Non-pigmented ciliary epithelial cell (primary cell): Measurements from ENCODE around the gene GLRA3.
A peak's percentile ranks its signal among the peaks of the same experiment; 100 is the strongest.
"Not testable (repeated sequence)": the region's sequence is repeated elsewhere in the genome, so short reads cannot be mapped to it uniquely, and the experiment has no call there.

Source experiments
- DNase-seq: peaks from one replicate; pipeline ENCODE4 v3.0.0-alpha.2; 2010; ENCODE audit warnings: low read depth

GLRA3 gene

DNA sequence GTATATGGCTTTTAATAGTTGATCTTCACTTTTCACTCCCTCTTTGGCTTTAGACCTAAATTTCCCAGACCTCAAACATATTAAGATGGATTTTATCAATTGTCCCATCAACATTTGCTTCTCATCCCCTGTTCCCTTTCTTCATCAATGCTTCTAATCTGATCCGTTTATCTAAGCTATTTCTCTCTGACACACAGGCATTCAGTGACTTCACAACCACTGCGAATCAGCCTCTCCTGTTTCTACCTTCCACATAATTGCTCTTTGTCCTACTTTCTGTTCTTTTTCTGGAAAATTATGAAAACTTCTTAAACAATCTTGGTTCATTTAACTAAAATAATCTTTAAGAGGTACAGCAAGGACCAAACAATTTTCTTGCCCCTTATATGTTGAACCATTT is 115.2 kb downstream of the GLRA3 start:
- DNase-seq, result no peak

GRCh38 chr4:174713181-174713580 is 115.9 kb downstream of the GLRA3 start:
- no peak for DNase-seq

DNA sequence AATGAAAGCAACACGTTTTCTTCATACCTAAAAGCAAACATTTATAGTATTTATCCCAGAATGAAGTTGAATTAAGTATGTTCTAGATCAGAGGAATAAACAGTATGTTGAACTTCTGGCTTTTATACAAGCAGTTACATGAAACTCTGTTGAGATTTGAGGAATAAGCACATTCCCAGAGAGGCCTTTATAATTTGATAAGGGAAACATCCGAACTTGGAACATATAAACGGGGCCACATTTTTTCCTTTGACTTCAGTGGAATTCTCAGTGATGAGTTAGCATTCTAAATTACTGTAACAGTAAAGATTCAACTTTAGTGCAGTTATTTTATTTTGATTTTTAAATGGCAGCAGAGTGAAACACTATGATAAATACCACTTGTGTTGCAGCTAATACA is 119.5 kb downstream of the GLRA3 start:
- no peak for DNase-seq

DNA sequence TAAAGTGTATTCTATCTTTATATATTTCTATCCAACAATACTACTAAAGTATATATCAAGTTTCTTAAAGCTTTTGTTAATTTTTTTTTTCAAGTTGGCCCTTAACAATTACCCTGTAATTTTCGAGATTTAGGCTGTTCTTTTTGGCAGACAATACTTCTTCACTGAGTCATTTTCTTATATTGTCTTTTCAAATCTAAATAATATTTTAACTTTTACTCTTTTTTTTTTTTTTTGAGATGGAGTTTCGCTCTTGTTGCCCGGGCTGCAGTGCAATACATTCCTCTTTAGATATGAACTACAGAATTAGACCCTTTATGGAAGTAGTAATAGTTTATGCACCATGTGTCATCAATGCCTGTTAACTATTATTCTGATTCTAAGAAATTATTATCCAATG is 120.7 kb downstream of the GLRA3 start:
- DNase-seq, result no peak

DNA sequence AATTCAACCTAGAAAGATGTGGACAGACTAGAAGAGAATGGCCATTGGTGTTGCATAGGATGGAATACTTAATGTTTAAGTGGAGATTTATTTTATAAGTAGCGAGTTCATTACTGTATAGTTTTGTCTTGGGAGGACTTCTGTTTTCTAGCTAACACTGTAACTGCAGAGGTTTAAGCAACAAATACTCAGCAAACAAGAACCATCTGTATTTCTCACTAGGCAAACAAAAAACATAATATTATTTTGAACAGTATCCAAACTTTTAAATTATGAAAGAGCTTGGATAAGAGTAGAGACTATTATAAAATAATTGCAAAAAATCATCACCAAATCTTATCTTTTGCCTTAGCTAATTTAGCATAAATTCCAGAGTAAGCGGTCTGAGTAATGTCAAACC is 121.1 kb downstream of the GLRA3 start:
- no peak for DNase-seq

GRCh38 chr4:174707051-174707676 is 121.9 kb downstream of the GLRA3 start:
- no peak for DNase-seq

- peak; percentile 8 for DNase-seq
These were observed 126.0 kb downstream of the GLRA3 start for GRCh38 chr4:174702979-174703478.

- no peak for DNase-seq
These were observed 129.4 kb downstream of the GLRA3 start for GRCh38 chr4:174699654-174700053.

- DNase-seq, result no peak
These were observed 131.2 kb downstream of the GLRA3 start for GRCh38 chr4:174697896-174698295.

DNA sequence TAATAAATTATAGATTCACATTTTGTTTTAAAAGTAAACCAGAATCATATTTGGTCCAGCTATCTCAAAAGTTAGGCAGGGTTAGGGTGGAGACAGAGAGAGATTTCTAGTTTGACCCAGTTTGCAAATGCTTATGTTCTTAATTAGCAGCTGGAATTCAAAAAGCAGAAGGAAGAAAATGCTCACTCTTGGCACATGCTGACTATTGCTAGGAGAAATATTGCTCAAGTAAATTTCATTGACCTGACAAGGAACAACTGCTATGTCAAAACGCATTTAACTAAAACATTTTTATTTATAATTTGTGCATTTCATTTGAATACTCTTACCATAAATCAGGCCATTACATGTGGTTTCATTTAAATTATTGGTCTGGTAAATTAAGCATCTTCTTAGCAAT is 131.8 kb downstream of the GLRA3 start:
- DNase-seq, result no peak

GRCh38 chr4:174696657-174697056 is 132.4 kb downstream of the GLRA3 start:
- DNase-seq, result no peak

DNA sequence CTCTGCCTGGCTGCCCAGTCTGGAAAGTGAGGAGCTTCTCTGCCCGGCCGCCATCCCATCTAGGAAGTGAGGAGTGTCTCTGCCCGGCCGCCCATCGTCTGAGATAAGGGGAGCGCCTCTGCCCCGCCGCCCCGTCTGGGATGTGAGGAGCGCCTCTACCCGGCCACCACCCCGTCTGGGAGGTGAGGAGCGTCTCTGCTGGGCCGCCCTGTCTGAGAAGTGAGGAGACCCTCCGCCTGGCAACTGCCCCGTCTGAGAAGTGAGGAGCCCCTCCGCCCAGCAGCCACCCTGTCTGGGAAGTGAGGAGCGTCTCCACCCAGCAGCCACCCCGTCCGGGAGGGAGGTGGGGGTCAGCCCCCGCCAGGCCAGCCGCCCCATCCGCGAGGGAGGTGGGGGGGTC is 137.2 kb downstream of the GLRA3 start:
- not testable (repeated sequence) for DNase-seq

GRCh38 chr4:174690665-174691064 is 138.4 kb downstream of the GLRA3 start:
- no peak for DNase-seq

GRCh38 chr4:174689618-174690017 is 139.4 kb downstream of the GLRA3 start:
- no peak for DNase-seq

GRCh38 chr4:174686826-174687225 is 142.2 kb downstream of the GLRA3 start:
- DNase-seq, result no peak

- DNase-seq, result peak; percentile 63
These were observed 147.2 kb downstream of the GLRA3 start for GRCh38 chr4:174681723-174682300.

GRCh38 chr4:174674305-174674840 is 154.7 kb downstream of the GLRA3 start:
- DNase-seq, result peak; percentile 17

GRCh38 chr4:174673865-174674264 is 155.2 kb downstream of the GLRA3 start:
- DNase-seq, result no peak

- no peak for DNase-seq
These were observed 156.8 kb downstream of the GLRA3 start for GRCh38 chr4:174672276-174672675.

DNA sequence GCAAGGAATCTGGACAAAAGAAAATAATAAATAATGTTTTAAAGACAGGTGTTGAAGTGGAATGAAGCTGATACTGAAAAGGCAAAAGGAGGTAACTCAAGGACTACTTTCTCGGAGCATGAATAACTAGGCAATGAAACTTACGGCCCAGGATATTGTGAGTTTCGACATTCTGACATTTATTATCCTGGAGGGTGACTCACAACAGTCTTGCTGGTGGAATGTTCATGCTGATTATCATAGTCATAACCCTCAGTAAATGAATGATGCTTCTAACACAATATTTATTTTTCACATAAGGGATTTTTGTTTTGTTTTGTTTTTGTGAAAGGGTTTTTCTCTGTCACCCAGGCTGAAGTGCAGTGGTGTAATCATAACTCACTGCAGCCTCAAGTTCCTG is 159.8 kb downstream of the GLRA3 start:
- peak; percentile 75 for DNase-seq

DNA sequence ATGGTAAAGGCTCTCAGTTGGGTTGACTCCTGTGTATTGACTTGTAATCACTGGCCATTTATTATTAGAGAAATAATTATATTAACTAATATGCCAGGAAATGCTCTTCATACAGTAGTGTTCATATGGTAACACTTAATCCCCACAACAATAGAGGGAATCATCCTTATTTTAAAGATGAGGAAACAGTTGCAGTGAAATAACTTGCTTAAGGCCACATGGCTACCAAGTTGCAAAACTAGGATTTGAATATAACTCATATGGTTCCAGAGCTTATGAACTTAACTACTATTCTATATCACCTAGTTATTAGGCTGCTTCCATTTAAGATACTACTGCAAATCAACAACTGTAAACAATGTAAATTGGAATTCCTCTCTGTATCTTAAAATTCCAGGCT is 163.2 kb downstream of the GLRA3 start:
- no peak for DNase-seq

DNA sequence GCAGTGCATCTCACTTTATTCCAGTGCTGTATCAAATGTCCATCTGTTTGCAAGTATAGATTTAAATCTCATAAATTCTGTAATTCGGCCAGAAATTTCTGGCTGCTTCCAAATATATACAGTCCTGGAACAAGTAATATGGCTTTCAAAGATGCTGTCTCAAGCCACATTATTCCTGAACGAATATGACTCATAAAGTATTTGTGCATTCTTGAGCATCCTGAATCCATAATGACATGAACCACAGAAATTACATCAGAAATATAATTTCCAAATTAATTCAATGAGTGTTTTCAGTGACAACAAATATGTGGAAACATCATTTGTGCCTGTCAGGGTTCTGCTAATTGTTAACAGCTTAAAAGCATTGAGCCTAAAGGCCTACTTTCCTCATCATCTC is 165.8 kb downstream of the GLRA3 start:
- peak; percentile 19 for DNase-seq

- no peak for DNase-seq
These were observed 170.8 kb downstream of the GLRA3 start for GRCh38 chr4:174658246-174658645.

- no peak for DNase-seq
These were observed 171.6 kb downstream of the GLRA3 start for GRCh38 chr4:174657472-174657871.
